Subcutaneous preadipocyte (primary cell): ENCODE data around the gene POLH. TPM values are rescaled to one million over a fixed set of nuclear protein-coding genes. Genes with fewer than 3 reads are reported as not detected.

ENCODE experiments used
- small RNA-seq: library from RNA; depleted of rRNA; stranded (forward); fragments of <200 nt; gene quantifications from one replicate; pipeline ENCODE3, GENCODE V24; 2012
- total RNA-seq: library from RNA; depleted of rRNA; stranded (reverse); fragments of >200 nt; gene quantifications from 2 replicates; pipeline ENCODE4 v1.2.3, GENCODE V29; 2012

POLH gene
- 22.4 and 30.1 TPM in 2 replicates for total RNA-seq

GRCh38 chr6:43575772-43576551, at the start of gene POLH, which contains the start of gene XPO5:
Gene POLH (plus strand): TSS chr6:43576185. CDS start chr6:43582320, 6,135 bp downstream.
Gene XPO5 (minus strand): TSS chr6:43576038. CDS start chr6:43575864, 174 bp downstream.

GRCh38 chr6:43629104-43629504, 53.1 kb downstream of the POLH start, which contains the start of gene GTPBP2:
Gene GTPBP2 (minus strand): TSS chr6:43629264. CDS start chr6:43629162, 102 bp downstream.

GRCh38 chr6:43635387-43636307, 59.7 kb downstream of the POLH start, which contains the start of gene MAD2L1BP:
Gene MAD2L1BP (plus strand): TSS chr6:43635840. CDS start chr6:43635876, 36 bp downstream.

GRCh38 chr6:43644940-43645612, 69.1 kb downstream of the POLH start, which contains the start of gene RSPH9:
Gene RSPH9 (plus strand): TSS chr6:43645036. CDS start chr6:43645099, 63 bp downstream.

Small RNA genes within 50 kb of the gene (small RNA-seq; reads per million reads assigned to genes)
- not detected for gene RF00426

Other genes starting within 250 kb of the POLH start
- gene ZNF318, start 206.5 kb upstream of the POLH start, total RNA-seq = 7.7 and 9.8 TPM in 2 replicates
- gene ABCC10, start 148.6 kb upstream of the POLH start, total RNA-seq = 23.1 and 30.7 TPM in 2 replicates
- gene DLK2, start 120.6 kb upstream of the POLH start, total RNA-seq = 0.20 TPM in 1 of 2 replicates, not detected in the other
- 13.6 and 15.6 TPM in 2 replicates for gene TJAP1, start 98.6 kb upstream of the POLH start, total RNA-seq
- 0.37 and 1.4 TPM in 2 replicates for gene LRRC73, start 65.8 kb upstream of the POLH start, total RNA-seq
- gene YIPF3, start 59.3 kb upstream of the POLH start, total RNA-seq = 62.8 and 68.0 TPM in 2 replicates
- 47.5 and 51.8 TPM in 2 replicates for gene POLR1C, start 59.1 kb upstream of the POLH start, total RNA-seq
- gene XPO5, start 147 bp upstream of the POLH start, total RNA-seq = 33.4 and 53.6 TPM in 2 replicates
- 35.6 and 50.0 TPM in 2 replicates for gene GTPBP2, start 53.1 kb downstream of the POLH start, total RNA-seq
- gene MAD2L1BP, start 59.7 kb downstream of the POLH start, total RNA-seq = 16.0 and 26.1 TPM in 2 replicates
- gene RSPH9, start 68.9 kb downstream of the POLH start, total RNA-seq = 0.39 and 0.73 TPM in 2 replicates
- gene MRPS18A, start 111.6 kb downstream of the POLH start, total RNA-seq = 34.6 and 35.6 TPM in 2 replicates
- gene VEGFA, start 194.0 kb downstream of the POLH start, total RNA-seq = 119 and 133 TPM in 2 replicates